ENCODE measurements around the gene TNFRSF1A. TPM values are rescaled to one million over a fixed set of nuclear protein-coding genes. Genes with fewer than 3 reads are reported as not detected.

The TNFRSF1A gene
- total and polyA plus RNA-seq, 2 of the 13 experiments (the other 11 are each of a cell fraction or from before 2014, with no cell fraction given) = 41.5 to 61.2 TPM

GRCh38 chr12:6360080-6360571 lies 18.2 kb upstream of the TNFRSF1A start (continued):
- TF ChIP-seq SOX13 (IDR thresholded peaks at IDR 0.05) (no peak), SOX13 (CRISPR knock-in tag; conservative IDR thresholded peaks at IDR 0.05 in 1 of 2, IDR thresholded peaks at IDR 0.05 in 1 of 2) (no peak), MLX (CRISPR knock-in tag; IDR thresholded peaks at IDR 0.05) (no peak), NCOA1 (CRISPR knock-in tag; IDR thresholded peaks at IDR 0.05) (no peak), FOSL2 (CRISPR knock-in tag; IDR thresholded peaks at IDR 0.05) (0 out of 2 replicates have a peak, but pooled peaks have one; percentile 6), CREB1 (IDR thresholded peaks at IDR 0.05) (no peak; the same call in 1 of the 2 replicates), CREB1 (CRISPR knock-in tag; IDR thresholded peaks at IDR 0.05) (peak; percentile 1; the same call in 1 of the 2 replicates), CERS6 (CRISPR knock-in tag; IDR thresholded peaks at IDR 0.05) (no peak), UBTF (CRISPR knock-in tag; IDR thresholded peaks at IDR 0.05) (no peak), ZEB1 (IDR thresholded peaks at IDR 0.05; ENCODE audit: insufficient replicate concordance, low read depth) (peak; percentile 73), HNF4A (CRISPR knock-in tag; IDR thresholded peaks at IDR 0.05) (peak; percentile 74), ZNF670 (CRISPR knock-in tag; IDR thresholded peaks at IDR 0.05; ENCODE audit: borderline replicate concordance) (no peak), ZNF484 (CRISPR knock-in tag; IDR thresholded peaks at IDR 0.05; ENCODE audit: borderline replicate concordance, low read depth) (no peak), TFDP2 (CRISPR knock-in tag; IDR thresholded peaks at IDR 0.05) (no peak), MAF1 (CRISPR knock-in tag; IDR thresholded peaks at IDR 0.05; ENCODE audit: borderline replicate concordance) (no peak), SKIL (CRISPR knock-in tag; IDR thresholded peaks at IDR 0.05; ENCODE audit: borderline replicate concordance) (no peak), ZBTB33 (CRISPR knock-in tag; IDR thresholded peaks at IDR 0.05) (no peak)
